ENCODE data around the gene CRACDL. TPM values are rescaled to one million over a fixed set of nuclear protein-coding genes. Genes with fewer than 3 reads are reported as not detected.

The CRACDL gene
- total and polyA plus RNA-seq, 2 experiments from 2014 or later = 0.06 to 0.32 TPM

DNA sequence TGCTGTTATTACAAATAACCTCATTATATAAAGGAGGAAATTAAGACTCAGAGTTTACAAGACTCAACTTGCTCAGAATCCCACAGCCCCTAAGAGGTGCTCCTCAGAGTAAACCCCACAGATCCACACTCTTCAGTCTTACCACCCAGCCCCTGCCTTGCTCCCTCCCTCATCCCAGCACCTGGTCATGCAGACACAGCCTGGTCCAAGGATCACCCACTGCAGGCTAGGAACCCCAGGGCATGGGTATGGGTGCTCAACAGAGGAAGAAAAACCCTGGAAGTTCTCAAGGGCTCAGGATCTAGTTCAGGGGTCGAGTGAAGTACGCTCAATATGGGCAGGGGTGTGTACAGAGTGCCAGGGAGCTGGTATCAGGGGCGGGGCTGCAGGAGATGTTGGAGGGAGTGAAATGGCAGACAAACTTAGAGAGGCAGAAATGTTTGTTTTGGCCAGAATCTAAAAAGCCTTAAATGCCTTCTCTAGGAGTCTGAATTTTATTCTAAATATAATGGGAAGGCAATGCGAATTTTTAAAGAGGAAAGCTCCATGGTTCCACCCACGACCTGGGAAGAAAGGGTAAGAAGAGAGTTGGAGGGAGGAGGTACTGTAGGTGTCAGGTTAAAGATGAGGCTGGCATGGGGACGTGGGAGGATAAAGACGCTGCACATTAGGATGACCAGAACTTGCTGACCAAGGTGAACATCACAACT lies 126.0 kb downstream of the CRACDL start:
- no peak for DNase-seq (ENCODE audit: low read depth in 1 of 2, low spot score in 1 of 2)
- H3K27me3 ChIP-seq = no peaks in the 10 kb centered on the region

DNA sequence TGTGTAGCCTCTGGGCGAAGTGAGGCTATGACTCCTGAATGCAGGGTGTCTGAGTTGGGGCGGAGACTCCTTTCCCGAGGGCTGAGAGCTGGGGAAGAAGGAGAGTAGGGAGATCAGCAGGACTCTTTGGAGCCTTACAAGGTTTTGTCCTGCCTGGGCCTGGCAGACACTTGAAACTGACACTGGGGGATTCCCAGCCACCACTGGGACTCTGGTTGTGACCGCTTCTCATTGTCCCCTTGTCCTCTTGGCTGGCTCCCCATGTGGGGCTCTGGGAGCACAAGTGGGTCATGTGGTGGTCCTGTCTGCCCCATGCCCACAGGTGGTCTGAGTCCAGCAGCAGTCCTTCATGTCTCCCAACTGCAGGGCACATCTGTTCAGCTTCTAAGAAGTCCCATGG lies 126.9 kb downstream of the CRACDL start:
- no peak for DNase-seq (ENCODE audit: low read depth in 1 of 2, low spot score in 1 of 2)
- H3K9me3 ChIP-seq (ENCODE audit: low read depth) = no peaks in the 10 kb centered on the region
- no peaks in the 10 kb centered on the region for H3K36me3 ChIP-seq
- H3K4me3 ChIP-seq = no peak overlapping the region
- H3K4me1 ChIP-seq (ENCODE audit: low read depth) = no peaks in the 10 kb centered on the region
- TF ChIP-seq, protein P1, sequence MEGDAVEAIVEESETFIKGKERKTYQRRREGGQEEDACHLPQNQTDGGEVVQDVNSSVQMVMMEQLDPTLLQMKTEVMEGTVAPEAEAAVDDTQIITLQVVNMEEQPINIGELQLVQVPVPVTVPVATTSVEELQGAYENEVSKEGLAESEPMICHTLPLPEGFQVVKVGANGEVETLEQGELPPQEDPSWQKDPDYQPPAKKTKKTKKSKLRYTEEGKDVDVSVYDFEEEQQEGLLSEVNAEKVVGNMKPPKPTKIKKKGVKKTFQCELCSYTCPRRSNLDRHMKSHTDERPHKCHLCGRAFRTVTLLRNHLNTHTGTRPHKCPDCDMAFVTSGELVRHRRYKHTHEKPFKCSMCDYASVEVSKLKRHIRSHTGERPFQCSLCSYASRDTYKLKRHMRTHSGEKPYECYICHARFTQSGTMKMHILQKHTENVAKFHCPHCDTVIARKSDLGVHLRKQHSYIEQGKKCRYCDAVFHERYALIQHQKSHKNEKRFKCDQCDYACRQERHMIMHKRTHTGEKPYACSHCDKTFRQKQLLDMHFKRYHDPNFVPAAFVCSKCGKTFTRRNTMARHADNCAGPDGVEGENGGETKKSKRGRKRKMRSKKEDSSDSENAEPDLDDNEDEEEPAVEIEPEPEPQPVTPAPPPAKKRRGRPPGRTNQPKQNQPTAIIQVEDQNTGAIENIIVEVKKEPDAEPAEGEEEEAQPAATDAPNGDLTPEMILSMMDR (IDR thresholded peaks at IDR 0.05; ENCODE audit: low read depth, low read length) = no peak
- no peaks in the 10 kb centered on the region for H3K27me3 ChIP-seq
- H3K27ac ChIP-seq = no peak overlapping the region

More for the DNA sequence above, 126.0 kb downstream of the CRACDL start:
- Histone ChIP-seq H3K4me3 (no peak overlapping the region), H3K36me3 (no peaks in the 10 kb centered on the region), H3K27ac (no peak overlapping the region), H3K9me3 (ENCODE audit: low read depth) (no peaks in the 10 kb centered on the region), H3K4me1 (ENCODE audit: low read depth) (no peaks in the 10 kb centered on the region)
- TF ChIP-seq, protein P1 (IDR thresholded peaks at IDR 0.05; ENCODE audit: low read depth, low read length) = no peak

DNA sequence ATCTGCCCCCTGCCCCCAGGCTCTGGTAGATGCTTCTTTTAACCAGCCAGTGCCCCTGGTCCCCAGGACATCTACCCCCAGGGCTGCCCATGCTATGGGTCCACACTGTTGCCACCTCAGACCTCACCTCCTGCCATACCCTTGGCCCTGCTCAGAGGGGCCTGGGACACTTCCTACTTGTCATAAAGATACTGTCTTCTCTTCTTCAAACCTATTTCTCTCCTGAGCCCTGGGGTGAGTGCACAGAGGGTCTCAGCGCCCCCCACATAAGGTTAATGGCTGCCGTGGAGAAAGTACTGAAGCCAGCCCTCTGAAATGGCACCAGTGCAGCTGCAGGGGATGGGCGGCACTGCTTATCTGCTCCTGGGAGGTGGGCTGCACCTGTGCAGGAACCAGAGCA lies 127.5 kb downstream of the CRACDL start:
- Histone ChIP-seq H3K4me3 (no peak overlapping the region), H3K9me3 (ENCODE audit: low read depth) (no peaks in the 10 kb centered on the region), H3K27me3 (no peaks in the 10 kb centered on the region), H3K4me1 (ENCODE audit: low read depth) (no peaks in the 10 kb centered on the region), H3K27ac (no peak overlapping the region), H3K36me3 (no peaks in the 10 kb centered on the region)
- DNase-seq (ENCODE audit: low read depth in 1 of 2, low spot score in 1 of 2) = no peak
- TF ChIP-seq, protein P1 (IDR thresholded peaks at IDR 0.05; ENCODE audit: low read depth, low read length) = no peak

DNA sequence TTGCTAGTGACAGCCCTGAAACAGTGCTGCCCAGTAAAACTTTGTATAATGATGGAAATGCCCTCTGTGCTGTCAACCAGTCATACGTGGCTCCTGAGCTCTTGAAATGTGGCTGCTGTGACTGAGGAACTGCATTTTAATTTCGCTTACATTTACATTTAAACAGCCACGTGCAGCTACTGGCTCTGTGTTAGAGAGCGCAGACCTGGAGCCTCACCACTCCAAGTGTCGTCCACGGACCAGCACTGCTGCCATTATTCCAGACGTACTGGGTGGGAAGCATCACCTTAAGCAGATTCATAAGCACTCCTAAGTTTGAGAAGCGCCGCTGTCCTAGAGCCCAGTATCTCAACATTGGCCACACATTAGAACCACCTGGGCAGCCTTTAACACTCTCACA lies 128.1 kb downstream of the CRACDL start:
- TF ChIP-seq, protein P1 (IDR thresholded peaks at IDR 0.05; ENCODE audit: low read depth, low read length) = no peak
- Histone ChIP-seq H3K36me3 (no peaks in the 10 kb centered on the region), H3K4me1 (ENCODE audit: low read depth) (no peaks in the 10 kb centered on the region), H3K9me3 (ENCODE audit: low read depth) (no peaks in the 10 kb centered on the region), H3K27me3 (no peaks in the 10 kb centered on the region), H3K4me3 (no peak overlapping the region), H3K27ac (no peak overlapping the region)
- DNase-seq (ENCODE audit: low read depth in 1 of 2, low spot score in 1 of 2) = no peak

DNA sequence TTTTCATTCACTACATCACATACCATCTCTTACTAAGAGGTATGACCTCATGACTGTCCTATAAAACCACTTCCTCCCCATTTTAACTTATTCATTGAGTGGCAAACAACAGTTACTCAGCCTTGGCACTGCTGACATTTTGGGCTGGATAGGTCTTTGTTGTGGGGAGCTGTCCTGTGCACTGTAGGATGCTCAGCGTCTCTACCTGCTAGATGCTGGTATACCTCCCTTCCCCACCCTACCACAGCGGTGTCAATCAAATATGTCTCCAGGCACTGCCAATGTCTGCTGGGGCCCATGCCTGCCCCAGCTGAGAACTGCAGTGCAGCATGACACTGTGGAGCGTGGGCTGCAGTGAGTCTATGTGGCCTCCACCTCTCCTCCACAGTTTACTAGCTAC lies 128.8 kb downstream of the CRACDL start:
- TF ChIP-seq, protein P1 (IDR thresholded peaks at IDR 0.05; ENCODE audit: low read depth, low read length) = no peak
- Histone ChIP-seq H3K27ac (no peak overlapping the region), H3K4me1 (ENCODE audit: low read depth) (no peaks in the 10 kb centered on the region), H3K9me3 (ENCODE audit: low read depth) (no peaks in the 10 kb centered on the region), H3K36me3 (no peaks in the 10 kb centered on the region), H3K27me3 (no peaks in the 10 kb centered on the region), H3K4me3 (no peak overlapping the region)
- DNase-seq (ENCODE audit: low read depth in 1 of 2, low spot score in 1 of 2) = no peak

Data from cardiac muscle cell (in vitro differentiated cells and primary cell).